Chondrocyte (in vitro differentiated cells): Measurements from ENCODE around the gene CASZ1. TPM values are rescaled to one million over a fixed set of nuclear protein-coding genes. Genes with fewer than 3 reads are reported as not detected.
A peak's percentile ranks its signal among the peaks of the same experiment; 100 is the strongest.

Experiments used
- DNase-seq: peaks from one replicate; pipeline ENCODE4 v3.0.0; 2021; ENCODE audit warnings: mixed read lengths, low spot score
- H3K27ac Mint-ChIP-seq: one replicate; pipeline ENCODE4 v1.8.0; 2021; ENCODE audit warnings: mild to moderate bottlenecking, moderate library complexity, mixed read lengths; ENCODE audit not compliant: unreplicated experiment
- H3K27me3 Mint-ChIP-seq: 2 replicates; pipeline ENCODE4 v1.8.0; 2021; ENCODE audit warnings: low read depth, mixed read lengths
- H3K36me3 Mint-ChIP-seq: 2 replicates; pipeline ENCODE4 v1.8.0; 2021; ENCODE audit warnings: low read depth, mixed read lengths
- H3K4me1 Mint-ChIP-seq: 2 replicates; pipeline ENCODE4 v1.8.0; 2021; ENCODE audit warnings: low read depth, mild to moderate bottlenecking, mixed read lengths
- H3K4me3 Mint-ChIP-seq: one replicate; pipeline ENCODE4 v1.8.0; 2021; ENCODE audit warnings: mild to moderate bottlenecking, moderate library complexity, mixed read lengths; ENCODE audit not compliant: unreplicated experiment
- H3K9me3 Mint-ChIP-seq: 2 replicates; pipeline ENCODE4 v1.8.0; 2021; ENCODE audit warnings: low read depth, mixed read lengths
- CTCF ChIP-seq: fragments of 200-600 bp; sonication (generic); IDR thresholded peaks from 2 replicates; pipeline ENCODE4 v1.5.0; 2021; ENCODE audit warnings: antibody characterized with exemption, mild to moderate bottlenecking, moderate library complexity
- total RNA-seq: library from RNA; stranded (reverse); gene quantifications from 3 replicates; pipeline ENCODE4 v1.2.1, GENCODE V29; 2021

Gene CASZ1
- total RNA-seq, 1 donor from 2014 or later: 4.1 TPM

- peaks cover 7% of the 10 kb centered on the region for H3K36me3 Mint-ChIP-seq
- H3K9me3 Mint-ChIP-seq: no peaks in the 10 kb centered on the region
- no peak overlapping the region for H3K27ac Mint-ChIP-seq
- no peak for TF ChIP-seq CTCF
- H3K4me1 Mint-ChIP-seq: no peaks in the 10 kb centered on the region
- no peaks in the 10 kb centered on the region for H3K27me3 Mint-ChIP-seq
- no peak overlapping the region for H3K4me3 Mint-ChIP-seq
- peak; percentile 41 for DNase-seq
Measured at GRCh38 chr1:10620776-10621175, 175.7 kb downstream of the CASZ1 start.

GRCh38 chr1:10617931-10618885, 178.2 kb downstream of the CASZ1 start:
- Mint-ChIP-seq H3K27ac (no peak overlapping the region), H3K4me1 (no peaks in the 10 kb centered on the region), H3K9me3 (no peaks in the 10 kb centered on the region), H3K27me3 (no peaks in the 10 kb centered on the region), H3K36me3 (peaks cover 6% of the 10 kb centered on the region), H3K4me3 (no peak overlapping the region)
- no peak for TF ChIP-seq CTCF
- DNase-seq: peak; percentile 78

DNA sequence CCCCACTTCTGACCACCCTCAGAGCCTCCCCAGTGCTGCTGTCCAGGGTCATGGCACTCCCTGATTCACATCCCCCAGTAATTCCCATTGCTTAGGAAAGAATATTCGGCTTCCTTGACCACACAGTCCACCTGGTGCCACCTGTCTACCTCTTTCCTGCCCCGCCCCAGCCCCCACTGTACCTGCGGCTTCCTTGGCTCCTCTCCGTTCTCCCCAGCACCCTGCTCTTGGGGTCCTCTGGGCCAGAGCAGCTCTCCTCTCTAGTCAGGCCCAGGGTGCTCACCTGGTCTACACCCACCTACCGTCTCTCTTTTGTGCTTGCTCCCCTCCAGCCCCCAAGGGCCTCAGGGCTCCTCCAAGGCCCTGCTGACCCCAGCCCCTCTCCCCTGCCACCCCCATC, 179.1 kb downstream of the CASZ1 start:
- Mint-ChIP-seq H3K4me3 (no peak overlapping the region), H3K27me3 (no peaks in the 10 kb centered on the region), H3K27ac (no peak overlapping the region), H3K9me3 (no peaks in the 10 kb centered on the region), H3K36me3 (peaks cover 6% of the 10 kb centered on the region), H3K4me1 (no peaks in the 10 kb centered on the region)
- DNase-seq: peak; percentile 73
- no peak for TF ChIP-seq CTCF

DNA sequence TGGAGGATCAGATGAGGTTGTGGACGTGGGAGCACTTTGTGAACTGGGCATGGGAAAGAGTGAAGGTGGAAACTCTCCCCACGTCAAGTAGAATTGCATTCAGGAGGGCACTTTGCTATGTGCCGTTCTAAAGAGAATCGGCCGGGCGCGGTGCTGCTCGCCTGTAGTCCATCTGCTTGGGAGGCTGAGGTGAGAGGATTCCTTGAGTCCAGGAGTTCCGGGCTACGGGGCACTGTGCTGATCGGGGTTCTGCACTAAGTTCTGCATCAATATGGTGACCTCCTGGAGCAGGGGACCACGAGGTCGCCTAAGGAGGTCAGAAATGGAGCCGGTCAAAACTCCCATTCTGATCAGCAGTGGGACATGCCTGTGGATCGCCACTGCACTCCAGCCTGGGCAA, 179.8 kb downstream of the CASZ1 start:
- Mint-ChIP-seq H3K9me3 (peaks cover 1% of the 10 kb centered on the region), H3K27ac (no peak overlapping the region), H3K36me3 (peaks cover 3% of the 10 kb centered on the region), H3K4me1 (no peaks in the 10 kb centered on the region), H3K27me3 (no peaks in the 10 kb centered on the region), H3K4me3 (no peak overlapping the region)
- peak; percentile 63 for DNase-seq
- no peak for TF ChIP-seq CTCF

DNA sequence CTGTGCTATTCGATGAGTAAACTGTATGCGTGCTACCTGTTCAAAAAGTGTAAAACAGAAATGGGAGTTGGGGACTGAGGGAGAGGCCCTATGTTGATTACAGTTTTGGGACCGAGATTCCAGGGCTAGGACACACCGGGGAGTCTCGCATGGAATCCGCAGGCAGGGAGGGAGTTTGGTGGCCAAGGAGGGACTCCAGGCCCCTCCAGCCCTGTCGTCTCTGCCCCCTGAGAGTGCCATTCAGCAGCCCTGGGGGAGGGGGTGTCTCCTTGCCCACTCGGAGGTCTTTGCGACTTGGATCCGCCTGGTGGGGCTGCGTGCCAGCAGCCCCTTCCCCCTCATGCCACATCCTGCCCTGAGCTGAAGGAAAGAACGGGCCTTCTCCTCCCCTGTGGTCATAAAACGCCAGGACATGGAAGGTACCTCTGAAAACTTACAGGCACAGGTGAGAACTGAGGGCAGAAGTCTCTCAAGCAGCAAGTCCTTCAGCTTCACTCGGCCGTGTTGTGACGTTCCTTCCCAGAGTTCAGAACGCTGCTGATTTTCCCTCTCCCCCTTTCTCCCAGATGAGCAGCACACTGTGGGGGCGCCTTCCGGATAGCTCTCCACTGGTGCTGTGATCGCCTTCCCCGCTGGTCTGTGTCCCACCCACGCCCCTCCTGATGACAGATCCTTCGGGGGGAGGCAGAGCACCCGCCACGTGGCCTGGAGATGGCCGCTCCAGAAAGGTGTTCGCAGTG, 180.3 kb downstream of the CASZ1 start:
- Mint-ChIP-seq H3K4me1 (no peaks in the 10 kb centered on the region), H3K4me3 (no peak overlapping the region), H3K27ac (no peak overlapping the region), H3K27me3 (no peaks in the 10 kb centered on the region), H3K9me3 (peaks cover 3% of the 10 kb centered on the region), H3K36me3 (peaks cover 3% of the 10 kb centered on the region)
- peak; percentile 57 for DNase-seq
- no peak for TF ChIP-seq CTCF
